Measurements from ENCODE around the gene RPS27. TPM values are rescaled to one million over a fixed set of nuclear protein-coding genes. Genes with fewer than 3 reads are reported as not detected.

Gene RPS27
- total RNA-seq, 6 experiments from 2014 or later: 305 to 500 (median 428) TPM

DNA sequence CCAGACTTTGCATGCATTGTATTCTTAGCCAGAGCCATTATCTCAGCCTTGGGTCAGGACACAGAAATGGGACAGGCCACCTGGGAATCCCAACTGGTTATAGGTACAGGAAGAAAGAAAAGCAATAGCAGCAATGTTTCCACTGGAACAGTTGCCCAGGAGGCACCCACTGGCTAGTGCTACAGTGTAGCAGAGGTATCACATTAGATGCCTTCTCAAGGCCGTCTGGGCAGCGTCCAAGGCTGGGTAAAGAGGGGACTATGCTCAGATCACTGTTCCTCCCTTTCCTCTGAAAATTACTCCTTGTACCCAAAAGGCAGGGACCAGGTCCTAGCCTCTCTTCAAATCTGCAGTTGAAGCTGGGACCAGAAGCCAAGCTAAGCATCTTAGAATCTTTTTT is 20.2 kb upstream of the RPS27 start:
- no peaks in the 10 kb centered on the region for H3K27me3 ChIP-seq
- no peak for TF ChIP-seq POLR2A (IDR thresholded peaks at IDR 0.05)
- H3K4me3 ChIP-seq: no peak overlapping the region
- intact Hi-C loops (cut with DNase I): no loop called here
- no peak for DNase-seq
- H3K4me1 ChIP-seq: peaks cover 0 to 11% (median 3%) of the 10 kb centered on the region in 4 donors
- no peak for ATAC-seq
- H3K27ac ChIP-seq: no peak overlapping the region
- WGBS (ENCODE audit: insufficient coverage, low coverage, low lambda C conversion rate, missing lambda C conversion rate): 80% methylated on average over 1 of the region's 2 CpGs
- peaks cover 0 to 18% (median 9%) of the 10 kb centered on the region in 4 donors for H3K36me3 ChIP-seq
- H3K9me3 ChIP-seq: no peaks in the 10 kb centered on the region

- 93% methylated on average over 2 of the region's 3 CpGs for WGBS (ENCODE audit: insufficient coverage, low coverage, low lambda C conversion rate, missing lambda C conversion rate)
- no peak for DNase-seq
- no peak for ATAC-seq
- Histone ChIP-seq H3K4me1 (peaks cover 0 to 14% (median 5%) of the 10 kb centered on the region in 4 donors), H3K9me3 (no peaks in the 10 kb centered on the region), H3K36me3 (peaks cover 0 to 24% (median 13%) of the 10 kb centered on the region in 4 donors), H3K27ac (no peak overlapping the region), H3K4me3 (no peak overlapping the region), H3K27me3 (no peaks in the 10 kb centered on the region)
- intact Hi-C loops (cut with DNase I): no loop called here
- no peak for TF ChIP-seq POLR2A (IDR thresholded peaks at IDR 0.05)
- TF ChIP-seq, protein P1, sequence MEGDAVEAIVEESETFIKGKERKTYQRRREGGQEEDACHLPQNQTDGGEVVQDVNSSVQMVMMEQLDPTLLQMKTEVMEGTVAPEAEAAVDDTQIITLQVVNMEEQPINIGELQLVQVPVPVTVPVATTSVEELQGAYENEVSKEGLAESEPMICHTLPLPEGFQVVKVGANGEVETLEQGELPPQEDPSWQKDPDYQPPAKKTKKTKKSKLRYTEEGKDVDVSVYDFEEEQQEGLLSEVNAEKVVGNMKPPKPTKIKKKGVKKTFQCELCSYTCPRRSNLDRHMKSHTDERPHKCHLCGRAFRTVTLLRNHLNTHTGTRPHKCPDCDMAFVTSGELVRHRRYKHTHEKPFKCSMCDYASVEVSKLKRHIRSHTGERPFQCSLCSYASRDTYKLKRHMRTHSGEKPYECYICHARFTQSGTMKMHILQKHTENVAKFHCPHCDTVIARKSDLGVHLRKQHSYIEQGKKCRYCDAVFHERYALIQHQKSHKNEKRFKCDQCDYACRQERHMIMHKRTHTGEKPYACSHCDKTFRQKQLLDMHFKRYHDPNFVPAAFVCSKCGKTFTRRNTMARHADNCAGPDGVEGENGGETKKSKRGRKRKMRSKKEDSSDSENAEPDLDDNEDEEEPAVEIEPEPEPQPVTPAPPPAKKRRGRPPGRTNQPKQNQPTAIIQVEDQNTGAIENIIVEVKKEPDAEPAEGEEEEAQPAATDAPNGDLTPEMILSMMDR (IDR thresholded peaks at IDR 0.05): no peak
These were observed 17.5 kb upstream of the RPS27 start for GRCh38 chr1:153973071-153973470.

- no peak for TF ChIP-seq POLR2A (IDR thresholded peaks at IDR 0.05)
- TF ChIP-seq, protein P1 (IDR thresholded peaks at IDR 0.05): no peak
These were observed 17.0 kb upstream of the RPS27 start for GRCh38 chr1:153973525-153973924.

DNA sequence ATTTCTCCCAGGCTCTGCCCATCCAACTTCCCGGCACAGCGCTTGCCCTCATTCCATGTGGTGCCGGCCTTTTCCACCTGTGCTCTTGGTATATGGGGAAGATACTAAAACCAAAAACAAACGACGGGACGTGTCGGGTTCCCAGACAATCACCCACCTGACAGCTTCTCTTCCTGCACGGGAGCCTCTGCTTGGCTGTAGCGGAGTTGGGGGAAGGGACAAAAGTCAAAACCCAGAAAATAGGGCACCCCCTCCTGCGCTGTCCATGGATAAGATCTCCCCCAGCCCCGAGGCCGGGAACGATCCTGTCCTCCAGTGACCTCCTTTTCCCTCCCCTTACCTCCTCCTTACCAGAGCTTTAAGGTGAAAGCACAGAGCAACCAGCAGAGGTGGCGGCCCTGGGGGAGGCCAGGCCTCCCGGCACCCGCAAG is 13.7 kb upstream of the RPS27 start:
- H3K4me1 ChIP-seq: peaks cover 0 to 23% (median 8%) of the 10 kb centered on the region in 4 donors
- peak in 1 of 3 donors; percentile 35 for DNase-seq
- peak overlapping the region; percentile 86 to 92 (median 90) for H3K4me3 ChIP-seq
- peak in 1 of 4 donors; percentile 2 for ATAC-seq
- intact Hi-C loops (cut with DNase I): no loop called here
- peak overlapping the region; percentile 93 to 95 (median 94) for H3K27ac ChIP-seq
- no peaks in the 10 kb centered on the region for H3K9me3 ChIP-seq
- peaks cover 0 to 29% (median 13%) of the 10 kb centered on the region in 4 donors for H3K36me3 ChIP-seq
- 0% methylated on average over 14 of the region's 16 CpGs for WGBS (ENCODE audit: insufficient coverage, low coverage, low lambda C conversion rate, missing lambda C conversion rate)
- no peaks in the 10 kb centered on the region for H3K27me3 ChIP-seq
- no peak for TF ChIP-seq POLR2A (IDR thresholded peaks at IDR 0.05)
- TF ChIP-seq, protein P1 (IDR thresholded peaks at IDR 0.05): no peak

More at GRCh38 chr1:153973525-153973924, 17.0 kb upstream of the RPS27 start:
- ATAC-seq: no peak
- H3K4me1 ChIP-seq: peaks cover 0 to 15% (median 7%) of the 10 kb centered on the region in 4 donors
- no peak for DNase-seq
- H3K4me3 ChIP-seq: no peak overlapping the region
- no peaks in the 10 kb centered on the region for H3K27me3 ChIP-seq
- H3K27ac ChIP-seq: no peak overlapping the region
- intact Hi-C loops (cut with DNase I): no loop called here
- no peaks in the 10 kb centered on the region for H3K9me3 ChIP-seq
- peaks cover 0 to 24% (median 13%) of the 10 kb centered on the region in 4 donors for H3K36me3 ChIP-seq
- 69% methylated on average over 3 of the region's 7 CpGs for WGBS (ENCODE audit: insufficient coverage, low coverage, low lambda C conversion rate, missing lambda C conversion rate)
